SK-N-SH (cell line): ENCODE results near the gene HS3ST5. TPM values are rescaled to one million over a fixed set of nuclear protein-coding genes. Genes with fewer than 3 reads are reported as not detected.

Source experiments
- CTCF ChIA-PET: fragments of 300-600, 350-600 bp; formaldehyde crosslinking; extraction: SDS; loops from one replicate; lab custom pipeline; 2021; lab: Yijun Ruan, JAX
- POLR2A ChIA-PET: fragments of 350-600 bp; sonication (Branson Sonifier 250); formaldehyde crosslinking; extraction: SDS; loops from one replicate; lab custom pipeline; 2020; ENCODE audit warnings: antibody characterized with exemption, inconsistent platforms; lab: Yijun Ruan, JAX
- DNase-seq: peaks from one replicate; pipeline ENCODE4 v3.0.0; 2012
- H2AFZ ChIP-seq: fragments of 200-600 bp; sonication (generic); 2 replicates; pipeline ENCODE4 v1.8.1; 2016; ENCODE audit warnings: antibody characterized with exemption, mild to moderate bottlenecking, low read depth
- H3F3A ChIP-seq: fragments of 200-600 bp; sonication (generic); replicated peaks from 2 replicates; pipeline ENCODE3; 2016; ENCODE audit warnings: antibody characterized with exemption, mild to moderate bottlenecking; ENCODE audit not compliant: insufficient read depth
- H3K27ac ChIP-seq, 2 experiments: fragments of 200-500 bp in 1 of 2; fragments of 200-600 bp in 1 of 2; sonication (Bioruptor generic) in 1 of 2; sonication (generic), shearing (Covaris generic) in 1 of 2; 2 replicates each; pipeline versions ENCODE4 v1.5.1 to v1.6.1; 2014 to 2016; ENCODE audit warnings: low read depth in 2 of 2, inconsistent platforms in 1 of 2, low read length in 1 of 2, mild to moderate bottlenecking in 1 of 2, mixed read lengths in 1 of 2
- H3K27me3 ChIP-seq: fragments of 200-600 bp; sonication (generic), shearing (Covaris generic); 2 replicates; pipeline ENCODE4 v1.6.1; 2016; ENCODE audit warnings: mixed run types; ENCODE audit not compliant: insufficient read depth
- H3K36me3 ChIP-seq, 2 experiments: fragments of 200-500 bp in 1 of 2; fragments of 200-600 bp in 1 of 2; sonication (Bioruptor generic) in 1 of 2; sonication (generic) in 1 of 2; replicated peaks in 1 of 2; 2 replicates each; pipeline versions ENCODE3 to v1.5.1; 2014 to 2016; ENCODE audit warnings: low read length in 1 of 2, mild to moderate bottlenecking in 1 of 2; ENCODE audit not compliant: insufficient read depth in 2 of 2, control insufficient read depth in 1 of 2
- H3K4me1 ChIP-seq, 2 experiments: fragments of 200-500 bp in 1 of 2; fragments of 200-600 bp in 1 of 2; sonication (Bioruptor generic) in 1 of 2; sonication (generic), shearing (Covaris generic) in 1 of 2; 2 replicates each; pipeline versions ENCODE4 v1.5.1 to v1.6.1; 2014 to 2016; ENCODE audit warnings: low read depth in 1 of 2, low read length in 1 of 2, mixed run types in 1 of 2; ENCODE audit not compliant: insufficient read depth in 2 of 2, control insufficient read depth in 1 of 2
- H3K4me2 ChIP-seq: fragments of 200-600 bp; sonication (generic), shearing (Covaris generic); 2 replicates; pipeline ENCODE4 v1.6.1; 2017; ENCODE audit warnings: mixed run types
- H3K4me3 ChIP-seq, 2 experiments: fragments of 200-500 bp in 1 of 2; fragments of 200-600 bp in 1 of 2; sonication (Bioruptor generic) in 1 of 2; sonication (generic), shearing (Covaris generic) in 1 of 2; 2 replicates each; pipeline versions ENCODE4 v1.5.1 to v1.8.1; 2014 to 2016; ENCODE audit warnings: low read depth in 2 of 2, inconsistent platforms in 1 of 2, low read length in 1 of 2, mild to moderate bottlenecking in 1 of 2, mixed read lengths in 1 of 2, moderate library complexity in 1 of 2
- H3K79me2 ChIP-seq: fragments of 200-600 bp; sonication (generic); 2 replicates; pipeline ENCODE4 v1.8.1; 2017; ENCODE audit warnings: mild to moderate bottlenecking; ENCODE audit not compliant: insufficient read depth
- H3K9ac ChIP-seq: fragments of 200-600 bp; sonication (generic); 2 replicates; pipeline ENCODE4 v1.6.1; 2017; ENCODE audit warnings: mixed run types
- H3K9me2 ChIP-seq: fragments of 200-600 bp; sonication (generic); 2 replicates; pipeline ENCODE4 v1.6.1; 2017; ENCODE audit warnings: mixed run types
- H3K9me3 ChIP-seq: fragments of 200-600 bp; sonication (generic); 2 replicates; pipeline ENCODE4 v1.6.1; 2017; ENCODE audit warnings: mixed run types, mild to moderate bottlenecking, moderate library complexity
- H4K20me1 ChIP-seq: fragments of 200-600 bp; sonication (generic); 2 replicates; pipeline ENCODE4 v1.6.1; 2017; ENCODE audit warnings: mild to moderate bottlenecking, mixed run types; ENCODE audit not compliant: insufficient read depth
- EZH2phosphoT487 ChIP-seq: fragments of 200-600 bp; sonication (generic); IDR thresholded peaks from 2 replicates; pipeline ENCODE4 v1.6.1; 2017; ENCODE audit warnings: low read depth, mixed run types, mild to moderate bottlenecking, antibody characterized with exemption, moderate library complexity, borderline replicate concordance
- FOXM1 ChIP-seq: IDR thresholded peaks from 2 replicates; pipeline ENCODE4 v1.4.0; 2012; ENCODE audit warnings: low read depth, mild to moderate bottlenecking
- IRF3 ChIP-seq: fragments of 150-350 bp; IDR thresholded peaks from 2 replicates; pipeline ENCODE4 v1.6.1; 2016; ENCODE audit warnings: mild to moderate bottlenecking, low read depth, low read length
- MAX ChIP-seq: IDR thresholded peaks from 2 replicates; pipeline ENCODE4 v1.4.0; 2012; ENCODE audit warnings: low read depth
- MXI1 ChIP-seq: IDR thresholded peaks from 2 replicates; pipeline ENCODE4 v1.6.1; 2012; ENCODE audit warnings: mild to moderate bottlenecking, low read depth, low read length, improper control_type of control experiment
- NRF1 ChIP-seq: IDR thresholded peaks from 2 replicates; pipeline ENCODE4 v1.6.1; 2012; ENCODE audit warnings: low read depth, mild to moderate bottlenecking, low read length
- RXRA ChIP-seq: IDR thresholded peaks from 2 replicates; pipeline ENCODE4 v1.4.0; 2012; ENCODE audit warnings: low read depth, mild to moderate bottlenecking, borderline replicate concordance
- TAF1 ChIP-seq: IDR thresholded peaks from 2 replicates; pipeline ENCODE4 v1.6.1; 2012; ENCODE audit warnings: low read depth, mild to moderate bottlenecking, low read length, moderate library complexity, borderline replicate concordance
- TCF12 ChIP-seq: IDR thresholded peaks from 2 replicates; pipeline ENCODE4 v1.4.0; 2012
- YY1 ChIP-seq: IDR thresholded peaks from 2 replicates; pipeline ENCODE4 v1.4.0; 2012; ENCODE audit warnings: low read depth, mild to moderate bottlenecking
- WGBS: methylation state at CpG from one replicate; pipeline ENCODE4 v1.1.6; 2017; ENCODE audit warnings: low lambda C conversion rate; 5-methylcytosine and 5-hydroxymethylcytosine counted together
- polyA plus RNA-seq, 3 experiments: library from polyadenylated mRNA; depleted of rRNA; stranded (reverse); fragments of >200 nt; gene quantifications; 2 replicates each; pipeline ENCODE4 v1.2.3, GENCODE V29; 2012
- TF ChIP-seq, protein P1 (sequence below): IDR thresholded peaks from 2 replicates; pipeline ENCODE4; 2012

HS3ST5 gene
- polyA plus RNA-seq, 1 of the 3 experiments (the other 2 are of a cell fraction): 0.02 TPM

- Histone ChIP-seq H3K4me3 (no peak overlapping the region), H4K20me1 (no peaks in the 10 kb centered on the region), H3K4me2 (no peak overlapping the region), H3K9me3 (no peaks in the 10 kb centered on the region), H3K9ac (no peak overlapping the region), H3K9me2 (no peaks in the 10 kb centered on the region), H3K36me3 (no peaks in the 10 kb centered on the region), H3K4me1 (no peaks in the 10 kb centered on the region), H3F3A (no peaks in the 10 kb centered on the region), H2AFZ (no peak overlapping the region), H3K79me2 (no peaks in the 10 kb centered on the region), H3K27me3 (no peaks in the 10 kb centered on the region), H3K27ac (no peak overlapping the region)
- ChIA-PET POLR2A (no interaction called here), CTCF (interaction anchor here (1.3 kb wide), 1 partner anchor 24 kb away, joined by 3 read pairs; no protein-coding TSS in a partner anchor)
- TF ChIP-seq MAX (no peak), YY1 (no peak), IRF3 (no peak), RXRA (no peak), TCF12 (no peak)
- TF ChIP-seq, protein P1, sequence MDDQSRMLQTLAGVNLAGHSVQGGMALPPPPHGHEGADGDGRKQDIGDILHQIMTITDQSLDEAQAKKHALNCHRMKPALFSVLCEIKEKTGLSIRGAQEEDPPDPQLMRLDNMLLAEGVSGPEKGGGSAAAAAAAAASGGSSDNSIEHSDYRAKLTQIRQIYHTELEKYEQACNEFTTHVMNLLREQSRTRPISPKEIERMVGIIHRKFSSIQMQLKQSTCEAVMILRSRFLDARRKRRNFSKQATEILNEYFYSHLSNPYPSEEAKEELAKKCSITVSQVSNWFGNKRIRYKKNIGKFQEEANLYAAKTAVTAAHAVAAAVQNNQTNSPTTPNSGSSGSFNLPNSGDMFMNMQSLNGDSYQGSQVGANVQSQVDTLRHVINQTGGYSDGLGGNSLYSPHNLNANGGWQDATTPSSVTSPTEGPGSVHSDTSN: no peak
- WGBS: 62% methylated on average over 7 of the region's 7 CpGs
- no peak for DNase-seq
Observed at GRCh38 chr6:114042267-114043016, 300.4 kb downstream of the HS3ST5 start.

- Histone ChIP-seq H4K20me1 (no peaks in the 10 kb centered on the region), H3K4me2 (no peak overlapping the region), H3K27ac (no peak overlapping the region), H2AFZ (no peak overlapping the region), H3K9me2 (no peaks in the 10 kb centered on the region), H3K4me3 (no peak overlapping the region), H3K79me2 (no peaks in the 10 kb centered on the region), H3K36me3 (no peaks in the 10 kb centered on the region), H3K9me3 (no peaks in the 10 kb centered on the region), H3K9ac (no peak overlapping the region), H3K4me1 (no peaks in the 10 kb centered on the region), H3K27me3 (no peaks in the 10 kb centered on the region), H3F3A (no peaks in the 10 kb centered on the region)
- ChIA-PET CTCF (no interaction called here), POLR2A (no interaction called here)
- no peak for TF ChIP-seq MAX
- TF ChIP-seq, protein P1: no peak
- TF ChIP-seq EZH2phosphoT487: no peak
- no peak for TF ChIP-seq MXI1
- no peak for TF ChIP-seq TAF1
- TF ChIP-seq NRF1: no peak
- TF ChIP-seq FOXM1: no peak
- no peak for DNase-seq
- WGBS: 63% methylated on average over 2 of the region's 2 CpGs
Observed at GRCh38 chr6:114040871-114041270, 302.0 kb downstream of the HS3ST5 start.
